BLaER1 (cell line): ENCODE measurements around the gene OCA2.
A peak's percentile ranks its signal among the peaks of the same experiment; 100 is the strongest.
"Not testable (repeated sequence)": the region's sequence is repeated elsewhere in the genome, so short reads cannot be mapped to it uniquely, and the experiment has no call there.

Experiments
- H3K27ac ChIP-seq: shearing (Covaris generic); formaldehyde crosslinking; 2 replicates; pipeline ENCODE4 v1.8.1; 2022
- H3K27me3 ChIP-seq: shearing (Covaris generic); formaldehyde crosslinking; 2 replicates; pipeline ENCODE4 v1.8.1; 2022
- H3K36me3 ChIP-seq: shearing (Covaris generic); formaldehyde crosslinking; 2 replicates; pipeline ENCODE4 v1.8.1; 2022
- H3K4me1 ChIP-seq: shearing (Covaris generic); formaldehyde crosslinking; 2 replicates; pipeline ENCODE4 v1.8.1; 2022
- H3K4me2 ChIP-seq: shearing (Covaris generic); formaldehyde crosslinking; 2 replicates; pipeline ENCODE4 v1.8.1; 2022
- H3K4me3 ChIP-seq: shearing (Covaris generic); formaldehyde crosslinking; 2 replicates; pipeline ENCODE4 v1.8.1; 2022
- H3K9ac ChIP-seq: shearing (Covaris generic); formaldehyde crosslinking; 2 replicates; pipeline ENCODE4 v1.8.1; 2022
- H3K9me3 ChIP-seq: shearing (Covaris generic); formaldehyde crosslinking; 2 replicates; pipeline ENCODE4 v1.8.1; 2022
- H4K20me1 ChIP-seq: shearing (Covaris generic); formaldehyde crosslinking; 2 replicates; pipeline ENCODE4 v1.8.1; 2022
- Cebpa-rat ChIP-seq: shearing (Covaris generic); IDR thresholded peaks from 2 replicates; pipeline ENCODE4 v1.8.1; 2022

Gene OCA2

DNA sequence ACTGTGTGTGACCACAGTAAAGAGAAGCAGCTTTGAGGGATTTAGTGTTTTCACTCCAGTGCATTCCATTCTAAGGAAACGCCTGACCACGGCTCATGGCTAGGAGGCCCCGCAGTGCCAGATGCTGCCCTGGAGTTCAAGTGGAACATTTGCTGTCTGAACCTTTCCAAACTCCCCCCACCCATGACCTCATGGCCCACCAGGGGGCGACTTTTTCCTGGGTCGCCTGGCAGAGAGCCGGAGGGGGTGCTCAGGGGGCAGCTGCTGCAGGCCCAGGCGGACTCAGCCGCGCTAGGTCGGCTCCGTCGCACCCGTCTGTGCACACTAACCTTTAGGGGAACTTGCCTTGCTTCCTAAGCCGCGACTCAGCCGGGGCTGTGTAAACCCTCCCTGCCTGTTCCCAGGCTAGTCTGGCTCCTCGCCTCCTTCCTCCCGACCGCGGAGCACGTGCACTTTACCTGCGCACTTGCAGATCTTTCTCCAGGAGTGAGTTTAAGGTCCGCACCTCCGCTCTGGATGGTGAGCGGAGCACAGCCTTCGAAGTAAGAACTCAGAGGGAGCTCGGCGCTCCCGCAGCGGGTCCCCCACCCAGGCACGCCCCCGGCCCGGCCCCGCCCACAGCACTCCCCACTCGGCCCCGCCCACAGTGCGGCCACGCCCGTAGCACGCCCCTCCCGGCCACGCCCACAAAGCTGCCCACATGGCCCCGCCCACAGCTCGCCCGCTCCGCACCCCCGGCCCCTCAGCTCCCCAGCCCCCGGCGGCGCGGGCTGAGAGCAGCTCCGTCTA lies at the start of gene OCA2:
TSS of gene OCA2 (minus strand) at position 550 of the 789 bp plus-strand sequence. CDS start 17,441 bp downstream, outside the sequence.
- peaks cover 54% of the 10 kb centered on the region for H3K4me1 ChIP-seq
- peak within 1 kb of the TSS; percentile 92 for H3K4me2 ChIP-seq
- H3K27me3 ChIP-seq: peaks cover 74% of the 10 kb centered on the region
- H3K9ac ChIP-seq: no peak within 1 kb of the TSS
- no peak for TF ChIP-seq Cebpa-rat
- peaks cover 46% of the 10 kb centered on the region for H4K20me1 ChIP-seq
- H3K9me3 ChIP-seq: peaks cover 3% of the 10 kb centered on the region; the same call in 1 of the 2 replicates
- no peak within 1 kb of the TSS for H3K27ac ChIP-seq
- no peaks in the 10 kb centered on the region for H3K36me3 ChIP-seq
- H3K4me3 ChIP-seq: peak within 1 kb of the TSS; percentile 60

- no peaks in the 10 kb centered on the region for H3K27me3 ChIP-seq
- H4K20me1 ChIP-seq: peaks cover 5% of the 10 kb centered on the region; the same call in 1 of the 2 replicates
- no peaks in the 10 kb centered on the region for H3K4me1 ChIP-seq
- H3K9ac ChIP-seq: no peak overlapping the region
- no peak overlapping the region for H3K4me2 ChIP-seq
- no peak overlapping the region for H3K4me3 ChIP-seq
- no peak overlapping the region for H3K27ac ChIP-seq
- H3K36me3 ChIP-seq: peaks cover 74% of the 10 kb centered on the region
- no peak for TF ChIP-seq Cebpa-rat
- peaks cover 11% of the 10 kb centered on the region; the same call in 1 of the 2 replicates for H3K9me3 ChIP-seq
These were observed 48.7 kb upstream of the OCA2 start for GRCh38 chr15:28147801-28148200.

DNA sequence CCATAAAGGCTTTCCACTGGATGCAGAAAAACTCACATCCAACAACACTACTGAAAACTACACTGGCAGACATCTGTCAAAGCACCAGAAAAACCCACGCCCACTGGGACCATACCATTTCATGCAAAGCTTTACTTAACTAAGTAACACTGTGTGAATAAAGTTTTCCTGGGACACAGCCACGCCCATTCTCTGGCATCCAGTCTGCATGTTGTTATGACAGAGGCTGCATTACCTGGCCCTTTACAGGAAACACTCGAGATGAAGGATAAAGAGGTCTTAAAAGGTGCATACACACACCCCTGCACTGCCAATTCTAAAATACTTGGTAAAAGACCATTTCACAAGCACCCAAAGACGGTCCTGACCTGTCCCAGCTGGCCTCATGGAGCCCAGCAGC lies 46.3 kb upstream of the OCA2 start:
- H3K4me2 ChIP-seq: not testable (repeated sequence)
- peaks cover 78% of the 10 kb centered on the region for H3K36me3 ChIP-seq

GRCh38 chr15:28140062-28140461 lies 40.9 kb upstream of the OCA2 start:
- H3K9me3 ChIP-seq: peaks cover 11% of the 10 kb centered on the region
- no peak overlapping the region for H3K4me3 ChIP-seq
- H3K4me2 ChIP-seq: no peak overlapping the region
- no peak overlapping the region for H3K27ac ChIP-seq
- no peak for TF ChIP-seq Cebpa-rat
- H3K27me3 ChIP-seq: no peaks in the 10 kb centered on the region
- no peaks in the 10 kb centered on the region for H4K20me1 ChIP-seq
- H3K36me3 ChIP-seq: peaks cover 82% of the 10 kb centered on the region
- no peak overlapping the region for H3K9ac ChIP-seq
- H3K4me1 ChIP-seq: peaks cover 7% of the 10 kb centered on the region; the same call in 1 of the 2 replicates

More for the DNA sequence above, 46.3 kb upstream of the OCA2 start:
- H3K9ac ChIP-seq, H3K4me3 ChIP-seq, H3K27me3 ChIP-seq, H3K4me1 ChIP-seq, H3K27ac ChIP-seq, H4K20me1 ChIP-seq: not testable (repeated sequence)
- H3K9me3 ChIP-seq: peaks cover 11% of the 10 kb centered on the region; the same call in 1 of the 2 replicates

DNA sequence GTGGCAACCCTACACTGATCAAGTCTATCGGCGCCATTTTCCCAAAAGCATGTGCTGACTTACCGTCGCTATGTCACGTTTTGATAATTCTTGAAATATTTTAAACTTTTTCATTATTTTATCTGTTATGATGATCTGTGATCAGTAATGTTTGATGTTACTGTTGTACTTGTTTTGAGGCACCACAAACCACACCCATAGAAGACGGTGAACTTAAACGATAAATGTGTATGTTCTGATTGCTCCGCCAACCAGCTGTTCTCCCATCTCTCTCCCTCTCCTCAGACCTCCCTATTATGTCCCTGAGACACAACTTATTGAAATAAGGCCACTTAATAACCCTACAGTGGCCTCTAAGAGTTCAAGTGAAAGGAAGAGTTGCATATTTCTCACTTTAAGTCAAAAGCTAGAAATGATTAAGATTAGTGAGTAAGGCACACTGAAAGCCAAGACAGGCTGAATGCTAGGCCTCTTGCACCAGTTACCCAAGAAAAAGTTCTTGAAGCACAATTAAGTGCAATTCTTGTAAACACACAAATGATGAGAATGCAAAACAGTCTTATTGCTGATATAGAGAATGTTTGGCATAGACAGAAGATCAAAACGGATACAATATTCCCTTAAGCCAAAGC lies 38.4 kb upstream of the OCA2 start:
- peaks cover 11% of the 10 kb centered on the region for H3K9me3 ChIP-seq

DNA sequence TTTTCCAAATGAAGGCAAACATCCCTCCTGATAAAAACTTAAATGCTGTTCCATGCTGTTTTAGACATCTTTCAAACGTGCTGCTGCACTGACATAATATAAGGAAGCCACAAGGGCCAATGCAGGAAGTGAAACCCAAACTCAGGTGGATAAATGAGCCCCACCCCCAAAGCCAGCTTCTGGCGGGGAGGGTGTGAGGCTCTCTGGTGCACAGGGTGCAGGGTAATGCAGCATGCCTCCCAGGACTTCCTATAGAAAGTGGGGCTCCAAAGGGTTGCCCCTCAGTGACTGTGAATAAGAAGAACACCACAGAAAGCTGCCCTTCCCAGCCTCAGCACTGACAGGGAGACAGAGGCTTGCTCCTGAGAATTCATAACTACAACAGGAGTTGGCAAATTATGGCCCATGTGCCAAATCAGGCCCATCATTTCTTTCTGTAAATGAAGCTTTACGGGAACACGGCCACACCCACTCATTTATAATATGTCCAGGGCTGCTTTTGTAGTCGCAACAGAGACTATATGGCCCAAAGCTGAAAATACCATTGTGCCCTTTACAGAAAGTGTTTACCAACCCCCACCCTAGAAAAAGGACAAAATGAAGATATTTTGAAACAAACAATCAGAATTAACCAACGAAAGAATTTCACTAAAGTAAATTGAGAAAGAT lies 37.3 kb upstream of the OCA2 start:
- Histone ChIP-seq H3K9me3 (peaks cover 11% of the 10 kb centered on the region), H3K4me2 (peak overlapping the region; percentile 26; the same call in 1 of the 2 replicates), H3K36me3 (peaks cover 76% of the 10 kb centered on the region)
- not testable (repeated sequence) for H3K27me3 ChIP-seq, H3K27ac ChIP-seq, H3K4me3 ChIP-seq, H4K20me1 ChIP-seq, H3K9ac ChIP-seq, H3K4me1 ChIP-seq

More for the DNA sequence above, 38.4 kb upstream of the OCA2 start:
- not testable (repeated sequence) for H3K4me2 ChIP-seq, H4K20me1 ChIP-seq, H3K27ac ChIP-seq, H3K27me3 ChIP-seq, H3K4me1 ChIP-seq, H3K4me3 ChIP-seq, H3K9ac ChIP-seq
- peaks cover 76% of the 10 kb centered on the region for H3K36me3 ChIP-seq

GRCh38 chr15:28133281-28133680 lies 34.2 kb upstream of the OCA2 start:
- Histone ChIP-seq H3K36me3 (peaks cover 76% of the 10 kb centered on the region), H3K4me3 (no peak overlapping the region), H3K27ac (no peak overlapping the region), H3K27me3 (no peaks in the 10 kb centered on the region), H3K9ac (no peak overlapping the region), H3K4me2 (no peak overlapping the region), H3K9me3 (no peaks in the 10 kb centered on the region), H3K4me1 (peaks cover 7% of the 10 kb centered on the region; the same call in 1 of the 2 replicates), H4K20me1 (0 out of 2 replicates have a peak, but pooled peaks cover 5% of the 10 kb centered on the region)
- no peak for TF ChIP-seq Cebpa-rat

DNA sequence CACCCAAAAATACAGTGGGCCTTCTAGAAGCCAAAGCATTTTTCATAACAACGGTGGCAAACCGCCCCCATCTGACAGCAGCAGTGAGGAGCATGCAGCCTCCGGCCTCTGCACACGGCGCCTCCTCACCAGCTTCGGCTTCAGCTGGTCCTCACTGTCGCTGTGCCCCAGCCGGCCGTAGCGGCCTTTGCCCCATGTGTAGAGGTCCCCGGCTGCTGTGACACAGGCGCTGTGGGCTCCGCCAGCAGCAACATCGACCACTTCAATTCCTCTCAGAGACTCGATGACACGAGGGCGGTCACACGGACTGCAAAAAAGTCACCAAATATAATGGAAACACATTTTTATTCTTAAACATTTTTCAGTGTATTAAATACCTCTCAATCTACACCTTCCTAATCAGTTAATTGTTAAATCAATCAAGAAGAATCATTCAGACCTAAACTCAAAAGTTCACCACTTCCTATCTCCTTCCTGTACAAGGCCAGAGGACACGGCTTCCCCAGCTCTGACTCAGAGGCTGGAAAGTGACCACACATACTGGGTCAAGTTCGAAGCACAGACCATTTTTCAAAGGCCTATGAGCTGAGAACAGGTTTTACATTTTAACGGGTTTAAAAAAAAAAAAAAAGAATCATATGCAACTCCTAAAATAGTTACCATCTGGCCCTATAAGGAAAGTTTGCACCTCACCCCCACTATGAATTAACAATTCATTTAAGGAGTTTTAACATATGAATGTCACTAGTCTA lies 33.6 kb upstream of the OCA2 start:
- H3K27ac ChIP-seq: no peak overlapping the region
- peaks cover 77% of the 10 kb centered on the region for H3K36me3 ChIP-seq
- no peak overlapping the region for H3K9ac ChIP-seq
- no peaks in the 10 kb centered on the region for H3K9me3 ChIP-seq
- H3K4me3 ChIP-seq: no peak overlapping the region
- 0 out of 2 replicates have a peak, but pooled peaks cover 10% of the 10 kb centered on the region for H4K20me1 ChIP-seq
- TF ChIP-seq Cebpa-rat: no peak
- H3K4me1 ChIP-seq: peaks cover 7% of the 10 kb centered on the region; the same call in 1 of the 2 replicates
- no peaks in the 10 kb centered on the region for H3K27me3 ChIP-seq
- H3K4me2 ChIP-seq: no peak overlapping the region

DNA sequence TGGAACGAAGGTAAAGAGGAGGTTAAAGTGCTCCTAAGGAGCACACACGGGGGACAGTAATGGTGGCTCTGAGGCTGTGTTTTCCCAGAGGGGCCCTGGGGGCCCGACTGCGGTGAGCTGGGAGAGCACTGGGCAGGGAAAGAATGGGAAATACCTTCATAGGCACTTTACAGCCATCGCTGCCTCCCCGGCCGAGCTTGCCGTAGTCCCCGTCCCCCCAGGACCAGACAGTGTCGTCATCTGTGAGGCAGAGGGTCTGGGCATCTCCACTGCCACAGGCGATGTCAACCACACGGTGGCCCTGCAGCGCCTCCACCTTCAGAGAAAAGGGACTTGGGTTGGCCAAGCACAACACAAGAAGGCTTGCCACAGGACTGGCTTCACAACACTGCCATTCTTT lies 32.8 kb upstream of the OCA2 start:
- H3K4me3 ChIP-seq: no peak overlapping the region
- no peak for TF ChIP-seq Cebpa-rat
- H3K9ac ChIP-seq: no peak overlapping the region
- H3K36me3 ChIP-seq: peaks cover 78% of the 10 kb centered on the region
- no peak overlapping the region for H3K4me2 ChIP-seq
- no peaks in the 10 kb centered on the region for H3K27me3 ChIP-seq
- no peak overlapping the region for H3K27ac ChIP-seq
- H3K9me3 ChIP-seq: no peaks in the 10 kb centered on the region
- peaks cover 7% of the 10 kb centered on the region; the same call in 1 of the 2 replicates for H3K4me1 ChIP-seq
- H4K20me1 ChIP-seq: 0 out of 2 replicates have a peak, but pooled peaks cover 17% of the 10 kb centered on the region
